22Rv1 (cell line): Measurements from ENCODE around the gene GLP2R.

ENCODE experiments used
- H3K27ac ChIP-seq: fragments of 450-650 bp; 2 replicates; pipeline ENCODE4 v1.5.1; 2017
- ZFX ChIP-seq: fragments of 450-650 bp; IDR thresholded peaks from 2 replicates; pipeline ENCODE4 v1.6.1; 2017; ENCODE audit warnings: antibody characterized with exemption, borderline replicate concordance
- TF ChIP-seq, protein P1 (sequence below): fragments of 450-650 bp; IDR thresholded peaks from 2 replicates; pipeline ENCODE4 v1.5.1; 2017; ENCODE audit warnings: mild to moderate bottlenecking

Gene GLP2R

DNA sequence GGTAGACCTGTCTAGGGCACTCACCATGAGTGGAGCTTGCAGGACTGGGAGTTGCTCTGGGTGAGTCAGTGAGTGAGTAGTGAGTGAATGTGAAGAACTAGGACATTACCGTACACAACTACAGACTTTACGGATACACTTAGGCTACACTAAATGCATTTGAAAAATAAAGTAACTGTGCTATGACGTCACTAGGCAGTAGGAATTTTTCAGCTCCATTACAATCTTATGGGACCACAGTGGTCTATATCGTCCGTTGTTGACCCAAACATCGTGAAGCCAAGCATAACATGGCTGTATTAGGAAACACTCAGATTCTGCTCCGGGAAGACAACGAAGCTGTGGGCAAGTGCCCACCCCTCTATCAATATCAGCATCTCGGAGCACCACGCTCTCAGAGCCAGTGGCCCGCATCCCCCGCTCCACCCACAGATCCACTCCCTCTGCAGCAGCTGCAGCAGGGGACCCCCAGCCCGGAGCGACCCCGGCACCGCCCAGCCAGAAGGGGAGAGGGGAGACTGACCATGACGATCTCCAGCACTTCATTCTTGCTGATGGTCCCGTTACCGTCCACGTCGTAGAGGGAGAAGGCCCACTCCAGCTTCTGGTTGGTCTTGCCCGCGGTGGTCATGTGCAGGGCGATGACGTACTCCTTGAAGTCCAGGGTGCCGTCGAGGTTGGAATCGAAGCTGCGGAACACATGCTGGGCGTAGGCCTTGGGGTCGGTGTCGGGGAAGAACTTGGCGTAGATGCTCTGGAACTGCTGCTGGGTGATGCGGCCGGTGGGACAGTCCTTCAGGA lies 78.8 kb downstream of the GLP2R start:
- TF ChIP-seq, protein P1, sequence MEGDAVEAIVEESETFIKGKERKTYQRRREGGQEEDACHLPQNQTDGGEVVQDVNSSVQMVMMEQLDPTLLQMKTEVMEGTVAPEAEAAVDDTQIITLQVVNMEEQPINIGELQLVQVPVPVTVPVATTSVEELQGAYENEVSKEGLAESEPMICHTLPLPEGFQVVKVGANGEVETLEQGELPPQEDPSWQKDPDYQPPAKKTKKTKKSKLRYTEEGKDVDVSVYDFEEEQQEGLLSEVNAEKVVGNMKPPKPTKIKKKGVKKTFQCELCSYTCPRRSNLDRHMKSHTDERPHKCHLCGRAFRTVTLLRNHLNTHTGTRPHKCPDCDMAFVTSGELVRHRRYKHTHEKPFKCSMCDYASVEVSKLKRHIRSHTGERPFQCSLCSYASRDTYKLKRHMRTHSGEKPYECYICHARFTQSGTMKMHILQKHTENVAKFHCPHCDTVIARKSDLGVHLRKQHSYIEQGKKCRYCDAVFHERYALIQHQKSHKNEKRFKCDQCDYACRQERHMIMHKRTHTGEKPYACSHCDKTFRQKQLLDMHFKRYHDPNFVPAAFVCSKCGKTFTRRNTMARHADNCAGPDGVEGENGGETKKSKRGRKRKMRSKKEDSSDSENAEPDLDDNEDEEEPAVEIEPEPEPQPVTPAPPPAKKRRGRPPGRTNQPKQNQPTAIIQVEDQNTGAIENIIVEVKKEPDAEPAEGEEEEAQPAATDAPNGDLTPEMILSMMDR = no peak
- TF ChIP-seq ZFX = no peak
- no peak overlapping the region for H3K27ac ChIP-seq

GRCh38 chr17:9905078-9905415 lies 79.3 kb downstream of the GLP2R start, which contains the start of gene RCVRN:
RCVRN (minus strand) TSS chr17:9905271; CDS start chr17:9905180, 91 bp downstream.
- no peak within 1 kb of the TSS for H3K27ac ChIP-seq
- no peak for TF ChIP-seq ZFX
- TF ChIP-seq, protein P1 = no peak

DNA sequence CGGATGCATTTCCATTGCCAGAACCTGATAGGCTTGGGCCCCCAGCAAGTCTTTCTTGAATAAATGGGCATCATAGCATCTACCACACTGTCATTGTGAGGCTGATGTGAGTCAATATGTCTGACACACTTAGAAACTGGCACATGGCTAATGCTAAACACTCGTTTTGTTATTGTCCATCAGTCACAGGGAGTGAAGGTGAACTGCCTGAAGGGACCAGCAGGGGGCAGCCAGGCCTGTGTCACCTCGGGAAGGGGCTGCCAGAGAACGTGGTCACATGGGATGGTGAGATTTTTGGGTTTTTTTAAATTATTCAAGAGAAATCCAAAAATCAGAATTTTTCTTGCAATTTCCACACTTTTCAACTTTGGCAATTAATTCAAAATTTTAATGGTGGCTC lies 80.2 kb downstream of the GLP2R start:
- no peak overlapping the region for H3K27ac ChIP-seq
- TF ChIP-seq, protein P1 = peak; percentile 58
- TF ChIP-seq ZFX = no peak

DNA sequence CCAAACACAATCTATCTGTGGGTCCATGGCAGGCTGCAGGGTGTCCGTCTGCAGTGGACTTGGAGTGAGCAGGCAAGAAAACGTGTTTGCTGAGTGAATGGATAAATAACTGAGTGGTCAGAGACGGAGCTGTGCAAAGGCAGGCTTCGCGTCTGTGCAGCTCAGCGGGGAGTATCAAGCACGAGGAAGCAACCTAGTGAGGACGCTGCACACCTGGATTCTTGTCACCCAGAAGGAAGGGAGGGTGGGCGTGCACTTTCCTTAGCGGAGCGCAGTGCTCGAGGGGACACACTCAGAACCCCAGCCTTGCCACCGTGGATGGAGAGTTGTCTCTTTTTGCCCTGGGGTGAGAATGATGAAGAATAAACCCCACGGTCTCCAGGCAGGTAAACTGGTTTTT lies 80.9 kb downstream of the GLP2R start:
- H3K27ac ChIP-seq = no peak overlapping the region
- no peak for TF ChIP-seq ZFX
- TF ChIP-seq, protein P1 = no peak

GRCh38 chr17:9907131-9907530 lies 81.4 kb downstream of the GLP2R start:
- TF ChIP-seq, protein P1 = no peak
- TF ChIP-seq ZFX = no peak
- no peak overlapping the region for H3K27ac ChIP-seq

DNA sequence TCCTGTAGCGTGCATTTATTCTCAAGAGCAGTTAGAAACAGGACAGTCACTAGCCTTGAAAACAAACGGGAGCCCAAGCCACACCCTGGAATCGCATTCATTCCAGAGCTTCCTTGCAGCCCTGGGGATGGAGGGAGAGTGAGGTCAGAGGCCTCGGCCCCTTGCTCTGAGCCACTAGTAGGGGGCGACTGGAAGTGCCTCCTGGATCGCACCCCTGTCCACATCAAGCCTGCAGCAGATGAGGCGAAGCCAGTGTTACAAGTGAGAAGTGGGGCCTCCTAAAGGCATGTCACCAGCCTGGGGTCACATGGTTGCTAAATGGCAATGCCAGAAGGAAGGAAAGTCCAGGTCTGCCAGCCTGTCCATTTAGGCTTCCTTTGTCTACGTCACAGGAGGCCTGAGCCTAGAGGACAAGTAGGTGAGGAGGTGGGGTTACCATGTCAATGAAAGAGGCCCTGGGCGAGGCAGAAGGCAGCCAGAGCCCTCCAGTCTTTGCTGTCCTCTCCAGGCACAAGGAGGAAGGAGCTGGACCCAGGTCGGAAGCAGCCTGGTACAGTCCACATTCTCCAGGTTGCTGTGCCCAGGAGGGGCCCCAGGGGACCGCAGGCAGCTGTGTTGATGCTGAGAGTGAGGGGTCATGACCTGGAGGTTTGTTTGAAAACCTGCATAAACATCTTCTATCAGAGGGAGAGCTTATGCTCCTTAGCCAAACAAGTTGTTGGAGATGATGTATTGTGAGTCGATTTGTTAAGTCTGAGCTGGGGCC lies 82.3 kb downstream of the GLP2R start:
- TF ChIP-seq ZFX = no peak
- TF ChIP-seq, protein P1 = no peak
- H3K27ac ChIP-seq = no peak overlapping the region

DNA sequence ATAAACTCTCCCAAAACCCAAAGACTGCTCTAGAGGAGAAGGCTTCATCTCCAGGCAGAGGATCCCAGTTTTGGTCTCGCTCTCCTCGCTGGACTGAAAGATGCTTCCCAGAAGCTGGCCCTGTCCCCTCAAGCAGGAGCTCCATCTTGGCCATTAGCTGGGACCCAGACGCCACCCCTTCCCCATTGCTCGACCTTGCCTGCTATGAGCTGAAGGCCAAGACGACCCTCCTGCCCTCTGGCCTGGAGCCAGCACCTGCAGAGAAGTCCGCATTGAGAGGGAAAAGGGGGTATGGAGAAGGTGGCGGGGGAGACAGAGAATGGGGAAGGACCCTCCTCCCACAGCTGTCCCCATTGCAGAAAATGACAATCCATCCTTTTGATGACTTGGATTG lies 82.9 kb downstream of the GLP2R start:
- TF ChIP-seq, protein P1 = no peak
- no peak for TF ChIP-seq ZFX

More for the DNA sequence above, 82.9 kb downstream of the GLP2R start:
- no peak overlapping the region for H3K27ac ChIP-seq
